Thoracic aorta (tissue), 2 donors: ENCODE data around the gene ZBTB42. TPM values are rescaled to one million over a fixed set of nuclear protein-coding genes. Genes with fewer than 3 reads are reported as not detected.
A peak's percentile ranks its signal among the peaks of the same experiment; 100 is the strongest.

Experiments used
- ATAC-seq: fragments of 150-250 bp; one replicate; pipeline ENCODE4 v1.8.0; 2017; ENCODE audit warnings: low read depth; ENCODE audit not compliant: insufficient number of reproducible peaks, low FRiP score
- DNase-seq: peaks from one replicate; pipeline ENCODE4 v3.0.0-alpha.2; 2020; ENCODE audit warnings: low spot score
- H3K27ac ChIP-seq, 2 donors: fragments of 200-600 bp; sonication (generic); 1 replicate in 1 of 2; 2 replicates in 1 of 2; pipeline ENCODE4 v1.5.1; 2016; ENCODE audit warnings: mild to moderate bottlenecking in 2 of 2, moderate library complexity in 2 of 2
- H3K27me3 ChIP-seq: fragments of 200-600 bp; sonication (generic); replicated peaks from 2 replicates; pipeline ENCODE4 v1.6.0; 2016; ENCODE audit warnings: mild to moderate bottlenecking; ENCODE audit not compliant: insufficient read depth
- H3K36me3 ChIP-seq: fragments of 200-600 bp; sonication (generic); one replicate; pipeline ENCODE4 v1.5.1; 2016
- H3K4me1 ChIP-seq, 2 donors: fragments of 200-600 bp; sonication (generic); 1 replicate in 1 of 2; 2 replicates in 1 of 2; pipeline versions ENCODE4 v1.5.1 to v1.6.0; 2016; ENCODE audit warnings: low read depth in 2 of 2, mild to moderate bottlenecking in 1 of 2; ENCODE audit not compliant: control insufficient read depth in 1 of 2
- H3K4me3 ChIP-seq: fragments of 200-600 bp; sonication (generic); 2 replicates; pipeline ENCODE4 v1.5.1; 2016; ENCODE audit warnings: mild to moderate bottlenecking
- H3K9me3 ChIP-seq: fragments of 200-600 bp; sonication (generic); 2 replicates; pipeline ENCODE4 v1.5.1; 2016
- CTCF ChIP-seq: fragments of 200-600 bp; sonication (generic); IDR thresholded peaks from one replicate; pipeline ENCODE4 v1.5.1; 2019; ENCODE audit warnings: antibody characterized with exemption
- total RNA-seq, 2 donors: library from RNA; depleted of rRNA; stranded (reverse); fragments of >200 nt; gene quantifications; one replicate each; pipeline versions ENCODE4 v1.1.0 to v1.2.3, GENCODE V29; 2016

Gene ZBTB42
- total RNA-seq, 2 donors from 2014 or later = 3.2 to 4.4 TPM

GRCh38 chr14:104766863-104767633 lies 33.9 kb upstream of the ZBTB42 start:
- no peak for TF ChIP-seq CTCF
- DNase-seq = no peak
- Histone ChIP-seq H3K27ac (no peak overlapping the region), H3K36me3 (peaks cover 13% of the 10 kb centered on the region), H3K4me3 (no peak overlapping the region), H3K27me3 (no peaks in the 10 kb centered on the region), H3K4me1 (no peaks in the 10 kb centered on the region), H3K9me3 (no peaks in the 10 kb centered on the region)
- no peak for ATAC-seq

GRCh38 chr14:104767634-104767918 lies 33.3 kb upstream of the ZBTB42 start:
- Histone ChIP-seq H3K27me3 (no peaks in the 10 kb centered on the region), H3K4me3 (no peak overlapping the region), H3K36me3 (peaks cover 18% of the 10 kb centered on the region), H3K9me3 (no peaks in the 10 kb centered on the region), H3K4me1 (no peaks in the 10 kb centered on the region), H3K27ac (no peak overlapping the region)
- DNase-seq = no peak
- no peak for ATAC-seq
- TF ChIP-seq CTCF = no peak

- no peaks in the 10 kb centered on the region for H3K9me3 ChIP-seq
- TF ChIP-seq CTCF = peak; percentile 97
- H3K27ac ChIP-seq = peak overlapping the region in 1 of 2 donors; percentile 1
- H3K4me1 ChIP-seq = no peaks in the 10 kb centered on the region
- H3K27me3 ChIP-seq = no peaks in the 10 kb centered on the region
- H3K36me3 ChIP-seq = peaks cover 26% of the 10 kb centered on the region
- ATAC-seq = peak; percentile 87
- DNase-seq = peak; percentile 70
- no peak overlapping the region for H3K4me3 ChIP-seq
Observed at GRCh38 chr14:104768437-104769323, 32.2 kb upstream of the ZBTB42 start.

DNA sequence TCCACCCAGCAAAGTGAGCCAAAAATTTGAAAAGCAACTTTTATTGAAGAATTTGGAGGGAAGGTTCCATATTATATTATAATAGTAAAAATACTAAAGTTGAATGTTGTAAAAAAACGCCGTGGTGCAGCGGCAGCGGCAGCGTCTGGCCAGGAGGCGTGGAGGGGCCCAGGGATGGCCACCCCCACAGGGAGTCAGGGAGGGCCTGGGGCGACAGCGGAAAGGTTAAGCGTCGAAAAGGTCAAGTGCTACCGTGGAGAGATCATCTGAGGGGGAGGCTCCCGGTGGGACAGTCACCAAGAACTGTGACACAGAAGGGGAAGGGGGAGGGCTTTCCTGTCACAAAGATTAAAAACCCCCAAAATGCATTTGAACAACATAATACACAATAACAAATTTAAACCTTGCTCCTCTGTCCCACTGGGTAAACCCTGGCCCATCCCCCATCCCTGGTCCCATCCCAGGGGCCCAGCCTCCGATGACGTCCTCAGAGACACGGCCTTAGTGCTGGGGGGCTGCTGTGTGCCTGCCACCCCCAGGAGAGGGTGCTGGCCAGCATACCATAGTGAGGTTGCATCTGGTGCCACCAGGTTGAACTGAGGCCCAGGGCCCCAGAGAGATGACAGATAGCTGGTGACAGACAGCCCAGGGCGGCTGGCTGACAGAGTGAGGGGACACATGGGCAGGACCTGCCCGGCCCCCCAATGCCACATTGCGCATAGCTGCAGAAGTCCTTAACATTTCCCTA lies 31.4 kb upstream of the ZBTB42 start:
- no peaks in the 10 kb centered on the region for H3K9me3 ChIP-seq
- no peak for TF ChIP-seq CTCF
- no peak overlapping the region for H3K27ac ChIP-seq
- DNase-seq (no peak), ATAC-seq (no peak)
- no peaks in the 10 kb centered on the region for H3K4me1 ChIP-seq
- H3K36me3 ChIP-seq = peaks cover 26% of the 10 kb centered on the region
- no peak overlapping the region for H3K4me3 ChIP-seq
- H3K27me3 ChIP-seq = no peaks in the 10 kb centered on the region
